Hepatocyte (in vitro differentiated cells): ENCODE results near the gene CHST14. TPM values are rescaled to one million over a fixed set of nuclear protein-coding genes. Genes with fewer than 3 reads are reported as not detected.
A peak's percentile ranks its signal among the peaks of the same experiment; 100 is the strongest.

ENCODE experiments used
- DNase-seq: peaks from one replicate; pipeline ENCODE4 v3.0.0-alpha.2; 2016; ENCODE audit warnings: low spot score
- H2AFZ ChIP-seq: fragments of 200-600 bp; sonication (generic); 2 replicates; pipeline ENCODE4 v1.6.0; 2016; ENCODE audit warnings: antibody characterized with exemption, mild to moderate bottlenecking
- H3K27ac ChIP-seq: fragments of 200-600 bp; sonication (generic); 2 replicates; pipeline ENCODE4 v1.5.1; 2016; ENCODE audit warnings: mild to moderate bottlenecking
- H3K27me3 ChIP-seq: fragments of 200-600 bp; sonication (generic); 2 replicates; pipeline ENCODE4 v1.6.1; 2016
- H3K36me3 ChIP-seq: fragments of 200-600 bp; sonication (generic); replicated peaks from 2 replicates; pipeline ENCODE4 v1.5.1; 2016; ENCODE audit warnings: low read depth; ENCODE audit not compliant: insufficient read depth
- H3K4me1 ChIP-seq: fragments of 200-600 bp; sonication (generic); 2 replicates; pipeline ENCODE4 v1.5.1; 2016; ENCODE audit warnings: mild to moderate bottlenecking, moderate library complexity; ENCODE audit not compliant: insufficient read depth
- H3K4me2 ChIP-seq: fragments of 200-600 bp; sonication (generic); 2 replicates; pipeline ENCODE4 v1.6.0; 2016
- H3K4me3 ChIP-seq: fragments of 200-600 bp; sonication (generic); 2 replicates; pipeline ENCODE4 v1.5.1; 2016; ENCODE audit warnings: mild to moderate bottlenecking
- H3K79me2 ChIP-seq: fragments of 200-600 bp; sonication (generic); 2 replicates; pipeline ENCODE4 v1.6.0; 2017; ENCODE audit warnings: mild to moderate bottlenecking
- H3K9me2 ChIP-seq: fragments of 200-600 bp; sonication (generic); replicated peaks from 2 replicates; pipeline ENCODE4 v1.6.0; 2017; ENCODE audit warnings: mild to moderate bottlenecking; ENCODE audit not compliant: insufficient read depth
- H3K9me3 ChIP-seq: fragments of 200-600 bp; sonication (generic); 2 replicates; pipeline ENCODE4 v1.5.1; 2016; ENCODE audit warnings: low read depth, mild to moderate bottlenecking
- H4K20me1 ChIP-seq: fragments of 200-600 bp; sonication (generic); 2 replicates; pipeline ENCODE4 v1.6.0; 2016; ENCODE audit warnings: mild to moderate bottlenecking; ENCODE audit not compliant: insufficient read depth, poor library complexity, severe bottlenecking
- CTCF ChIP-seq: fragments of 200-600 bp; sonication (generic); IDR thresholded peaks from 2 replicates; pipeline ENCODE4 v1.5.1; 2016; ENCODE audit warnings: antibody characterized with exemption, mild to moderate bottlenecking; ENCODE audit not compliant: poor library complexity
- EZH2 ChIP-seq: fragments of 200-600 bp; sonication (generic); IDR thresholded peaks from 2 replicates; pipeline ENCODE4 v1.6.1; 2016; ENCODE audit warnings: antibody characterized with exemption, mild to moderate bottlenecking, borderline replicate concordance
- EZH2phosphoT487 ChIP-seq: fragments of 200-600 bp; sonication (generic); IDR thresholded peaks from one replicate; pipeline ENCODE4 v1.6.1; 2018; ENCODE audit warnings: antibody characterized with exemption, mild to moderate bottlenecking, low read depth, moderate library complexity; ENCODE audit not compliant: unreplicated experiment, severe bottlenecking
- WGBS: methylation state at CpG from one replicate; pipeline ENCODE4 v1.1.6; 2016; ENCODE audit warnings: low lambda C conversion rate; ENCODE audit errors: missing lambda C conversion rate; 5-methylcytosine and 5-hydroxymethylcytosine counted together
- polyA plus RNA-seq: library from polyadenylated mRNA; unstranded; fragments of >200 nt; fragmentation: Nextera tagmentation; extraction: Ambion mirVana; gene quantifications from 2 replicates; pipeline ENCODE4 v1.2.1, GENCODE V29; 2016
- total RNA-seq: library from RNA; depleted of rRNA; stranded (reverse); fragments of >200 nt; gene quantifications from 2 replicates; pipeline ENCODE4 v1.2.3, GENCODE V29; 2014

Gene CHST14
- total and polyA plus RNA-seq, 2 experiments from 2014 or later, result 15.7 to 16.6 TPM

- Histone ChIP-seq H3K9me2 (no peaks in the 10 kb centered on the region), H3K36me3 (no peaks in the 10 kb centered on the region), H3K27ac (no peak overlapping the region), H3K4me1 (peaks cover 37% of the 10 kb centered on the region), H3K79me2 (peaks cover 63% of the 10 kb centered on the region), H2AFZ (no peak overlapping the region), H3K27me3 (peaks cover under 1% of the 10 kb centered on the region), H3K4me3 (no peak overlapping the region), H4K20me1 (peaks cover 59% of the 10 kb centered on the region), H3K4me2 (peak overlapping the region; percentile 92), H3K9me3 (no peaks in the 10 kb centered on the region)
- no peak for DNase-seq
- 89% methylated on average over 4 of the region's 4 CpGs for WGBS
- no peak for TF ChIP-seq CTCF
- no peak for TF ChIP-seq EZH2phosphoT487
- no peak for TF ChIP-seq EZH2
These were observed 27.5 kb upstream of the CHST14 start for GRCh38 chr15:40443255-40443654.

DNA sequence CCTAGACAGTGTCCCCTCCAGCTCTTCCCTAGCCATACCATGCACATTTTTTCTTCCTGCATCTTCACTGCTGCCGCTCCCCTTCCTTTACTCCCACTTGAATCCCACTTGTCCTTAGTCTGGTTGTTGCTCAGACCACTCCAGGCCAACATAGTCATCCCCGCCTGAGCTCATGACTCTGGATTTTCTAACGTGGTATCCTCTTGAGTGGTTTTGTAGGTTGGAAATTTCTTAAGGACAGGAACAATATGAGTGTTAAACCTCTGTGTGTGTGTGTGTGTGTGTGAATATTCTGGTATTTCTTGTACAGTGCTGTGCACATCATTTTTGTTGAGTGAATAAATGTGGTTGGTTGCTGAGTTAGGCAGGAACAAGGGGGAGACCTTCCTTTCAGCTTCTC lies 26.9 kb upstream of the CHST14 start:
- peaks cover 33% of the 10 kb centered on the region for H3K4me1 ChIP-seq
- H3K36me3 ChIP-seq, result no peaks in the 10 kb centered on the region
- DNase-seq, result no peak
- H3K79me2 ChIP-seq, result peaks cover 69% of the 10 kb centered on the region
- no peaks in the 10 kb centered on the region for H3K27me3 ChIP-seq
- H2AFZ ChIP-seq, result no peak overlapping the region
- H3K4me2 ChIP-seq, result no peak overlapping the region
- peaks cover 63% of the 10 kb centered on the region for H4K20me1 ChIP-seq
- WGBS, result 84% methylated on average over 3 of the region's 3 CpGs
- no peaks in the 10 kb centered on the region for H3K9me3 ChIP-seq
- H3K9me2 ChIP-seq, result no peaks in the 10 kb centered on the region
- no peak overlapping the region for H3K27ac ChIP-seq
- no peak for TF ChIP-seq EZH2
- no peak for TF ChIP-seq EZH2phosphoT487
- no peak for TF ChIP-seq CTCF
- H3K4me3 ChIP-seq, result no peak overlapping the region

DNA sequence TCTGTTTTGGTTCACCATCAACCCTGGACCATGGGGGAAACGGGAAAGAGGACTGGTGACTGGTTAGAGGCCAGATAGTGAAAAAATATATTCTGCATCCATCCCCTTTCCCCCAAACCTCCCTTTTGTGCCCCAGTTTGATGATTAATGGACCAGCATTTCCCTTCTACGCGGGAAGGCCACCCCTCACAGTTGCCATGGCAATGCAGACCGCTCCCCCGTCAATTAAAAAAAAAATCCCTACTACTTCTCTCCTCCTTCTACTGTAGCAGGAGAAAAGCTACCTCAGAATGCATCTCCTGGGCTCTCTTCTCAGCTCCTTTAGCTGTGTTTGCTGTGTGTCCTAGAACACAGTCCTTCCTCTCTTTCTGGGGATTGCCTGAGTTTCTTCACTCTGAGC lies 26.0 kb upstream of the CHST14 start:
- WGBS, result 65% methylated on average over 5 of the region's 5 CpGs
- H3K4me1 ChIP-seq, result peaks cover 25% of the 10 kb centered on the region
- H3K4me2 ChIP-seq, result peak overlapping the region; percentile 57

More for the DNA sequence above, 26.0 kb upstream of the CHST14 start:
- Histone ChIP-seq H4K20me1 (peaks cover 71% of the 10 kb centered on the region), H3K79me2 (peaks cover 78% of the 10 kb centered on the region), H3K27me3 (no peaks in the 10 kb centered on the region), H3K9me3 (no peaks in the 10 kb centered on the region), H3K36me3 (no peaks in the 10 kb centered on the region), H3K9me2 (no peaks in the 10 kb centered on the region), H3K4me3 (no peak overlapping the region), H2AFZ (no peak overlapping the region), H3K27ac (no peak overlapping the region)
- DNase-seq, result no peak
- TF ChIP-seq CTCF (no peak), EZH2phosphoT487 (no peak), EZH2 (no peak)
